B cell (primary cell): ENCODE measurements around the gene RILP.

Experiments
- CTCF ChIP-seq: fragments of 200-600 bp; IDR thresholded peaks from one replicate; pipeline ENCODE4 v1.8.0; 2022; ENCODE audit warnings: antibody characterized with exemption, mild to moderate bottlenecking
- EZH2 ChIP-seq: IDR thresholded peaks from 2 replicates; pipeline ENCODE4 v1.6.1; 2012; ENCODE audit warnings: borderline replicate concordance, low read depth, mild to moderate bottlenecking, moderate library complexity, low read length; ENCODE audit not compliant: insufficient read depth, poor library complexity, severe bottlenecking

- TF ChIP-seq CTCF: no peak
- TF ChIP-seq EZH2: no peak
Observed at GRCh38 chr17:1625581-1625980, 24.1 kb downstream of the RILP start.
